Renal pelvis (tissue), 4 donors: ENCODE data around the gene STAG1. TPM values are rescaled to one million over a fixed set of nuclear protein-coding genes. Genes with fewer than 3 reads are reported as not detected.
A peak's percentile ranks its signal among the peaks of the same experiment; 100 is the strongest.
"Not testable (repeated sequence)": the region's sequence is repeated elsewhere in the genome, so short reads cannot be mapped to it uniquely, and the experiment has no call there.

Source experiments
- DNase-seq: peaks from one replicate; pipeline ENCODE4 v3.0.0-alpha.2; 2013
- polyA plus RNA-seq, 3 donors: library from polyadenylated mRNA; unstranded; fragments of 120-200 nt; gene quantifications; one replicate each; pipeline ENCODE4 v1.2.1, GENCODE V29; 2013; ENCODE audit not compliant: insufficient read length in 3 of 3

Gene STAG1
- polyA plus RNA-seq, 3 donors = 43.6 to 49.8 (median 45.2) TPM

DNA sequence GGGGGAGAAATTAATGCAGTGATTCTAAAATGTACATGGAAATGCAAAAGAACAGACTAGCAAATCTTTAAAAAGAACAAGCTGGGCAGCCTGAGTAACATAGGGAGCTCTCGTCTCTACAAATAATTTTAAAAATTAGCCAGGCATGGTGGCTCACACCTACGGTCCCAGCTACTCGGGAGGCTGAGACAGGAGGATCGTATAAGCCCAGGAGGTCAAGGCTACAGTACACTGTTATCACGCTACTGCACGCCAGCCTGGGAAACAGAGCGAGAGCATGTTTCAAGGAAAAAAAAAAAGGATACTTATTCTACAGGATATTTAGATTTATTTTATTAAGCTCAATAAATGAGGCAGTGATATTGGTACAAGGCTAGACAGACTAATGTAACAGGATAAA, 40.9 kb downstream of the STAG1 start:
- DNase-seq = no peak

- DNase-seq = not testable (repeated sequence)
Observed at GRCh38 chr3:136709775-136710174, 42.4 kb downstream of the STAG1 start.

DNA sequence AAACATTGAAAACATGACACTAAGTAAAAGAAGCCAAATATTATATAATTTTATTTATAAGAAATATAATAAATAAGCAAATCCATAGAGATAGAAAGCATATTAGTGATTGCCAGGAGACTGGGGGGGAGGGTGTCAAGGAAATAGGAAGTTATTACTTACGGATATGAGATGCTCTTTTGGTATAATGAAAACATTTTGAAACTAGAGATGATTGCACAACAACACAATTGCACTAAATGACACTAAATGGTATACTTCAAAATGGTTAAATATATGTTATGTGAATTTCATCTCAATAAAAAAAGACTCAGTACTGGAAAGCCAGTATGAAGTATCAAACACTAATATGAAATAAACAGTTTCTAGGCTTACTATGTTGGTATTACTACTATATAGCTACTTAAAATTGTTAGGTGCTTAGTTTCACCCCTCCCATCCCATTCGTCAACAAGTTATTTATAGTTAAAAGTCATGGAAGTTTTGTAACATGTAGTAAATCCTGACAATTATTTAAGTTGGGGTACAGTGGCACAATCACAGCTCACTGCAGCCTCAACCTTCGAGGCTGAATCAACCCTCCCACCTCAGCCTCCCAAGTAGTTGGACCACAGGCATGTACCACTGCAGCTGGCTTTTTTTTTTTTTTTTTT, 43.7 kb downstream of the STAG1 start:
- no peak for DNase-seq

GRCh38 chr3:136703429-136703828, 48.7 kb downstream of the STAG1 start:
- DNase-seq = no peak

- no peak for DNase-seq
Observed at GRCh38 chr3:136699271-136699828, 52.8 kb downstream of the STAG1 start.

DNA sequence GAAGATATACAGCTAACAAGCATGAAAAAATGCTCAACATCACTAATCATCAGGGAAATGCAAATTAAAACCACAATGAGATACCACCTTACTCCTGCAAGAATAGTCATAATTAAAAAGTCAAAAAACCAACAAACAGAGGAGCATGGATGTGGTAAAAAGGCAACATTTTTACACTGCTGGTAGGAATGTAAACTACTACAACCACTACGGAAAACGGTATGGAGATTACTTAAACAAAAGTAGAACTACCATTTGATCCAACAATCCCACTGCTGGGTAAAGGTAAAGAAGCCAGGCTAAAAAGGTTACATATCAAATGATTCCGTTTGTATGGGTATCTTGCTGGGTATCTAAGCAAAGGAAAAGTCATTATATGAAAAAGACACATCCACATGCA, 53.8 kb downstream of the STAG1 start:
- no peak for DNase-seq

- no peak for DNase-seq
Observed at GRCh38 chr3:136696797-136697196, 55.4 kb downstream of the STAG1 start.

DNA sequence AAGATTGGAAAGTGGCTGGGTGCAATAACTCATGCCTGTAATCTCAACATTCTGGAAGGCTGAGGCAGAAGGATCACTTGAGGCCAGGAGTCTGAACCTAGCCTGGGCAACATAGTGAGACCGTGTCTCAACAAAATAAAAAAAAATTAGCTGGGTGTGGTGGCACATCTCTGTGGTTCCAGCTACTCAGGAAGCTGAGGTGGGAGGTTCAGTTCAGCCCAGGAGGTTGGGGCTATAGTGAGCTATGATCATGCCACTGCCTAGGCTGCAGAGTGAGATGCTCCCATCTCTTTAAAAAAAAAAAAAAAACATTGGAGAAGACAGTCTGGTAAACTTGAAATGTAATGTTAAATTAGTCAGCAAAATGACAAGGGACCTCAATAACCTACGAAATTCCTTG, 57.9 kb downstream of the STAG1 start:
- DNase-seq = no peak

DNA sequence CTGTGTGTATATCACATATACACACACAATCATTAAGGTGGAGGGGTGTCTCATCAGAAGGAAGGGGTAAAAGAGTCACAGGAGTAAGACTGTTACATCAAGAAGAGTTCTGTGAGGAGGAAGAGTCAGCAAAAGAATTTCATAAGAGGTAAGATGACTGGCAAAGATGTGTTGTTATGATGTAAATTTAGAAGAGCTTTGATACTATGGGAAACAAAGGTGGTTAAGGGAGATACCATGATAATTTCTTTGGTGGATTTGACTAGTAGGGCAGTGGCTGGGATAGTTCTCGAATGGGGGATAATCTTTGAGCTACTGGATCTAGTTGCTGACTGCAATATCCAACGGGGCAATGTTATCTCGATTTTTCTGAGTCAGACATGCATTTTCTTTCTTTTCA, 61.6 kb downstream of the STAG1 start:
- no peak for DNase-seq

DNA sequence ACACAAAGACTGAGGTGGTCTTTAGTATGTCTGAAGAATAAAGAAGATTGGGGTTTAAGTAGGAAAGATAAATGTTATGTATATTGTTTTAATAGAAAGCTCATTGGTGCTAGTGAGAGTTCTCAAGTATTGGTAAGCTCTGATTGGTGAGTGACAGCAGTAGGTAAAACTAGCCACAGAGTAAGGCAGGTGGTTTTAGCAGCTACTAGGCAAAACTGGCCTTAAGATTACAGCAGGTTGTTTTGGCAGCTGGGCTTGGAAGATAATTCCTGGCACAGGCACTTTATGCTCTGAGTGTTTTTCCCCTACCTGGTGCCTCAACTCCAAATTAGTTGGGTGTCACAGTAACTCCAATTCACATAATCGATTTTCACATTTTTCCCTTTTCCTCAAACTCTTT, 66.3 kb downstream of the STAG1 start:
- no peak for DNase-seq

- DNase-seq = no peak
Observed at GRCh38 chr3:136682740-136683312, 69.4 kb downstream of the STAG1 start.

- no peak for DNase-seq
Observed at GRCh38 chr3:136678981-136679380, 73.2 kb downstream of the STAG1 start.

- DNase-seq = no peak
Observed at GRCh38 chr3:136676009-136676408, 76.2 kb downstream of the STAG1 start.

GRCh38 chr3:136675150-136675858, 76.9 kb downstream of the STAG1 start:
- no peak for DNase-seq

DNA sequence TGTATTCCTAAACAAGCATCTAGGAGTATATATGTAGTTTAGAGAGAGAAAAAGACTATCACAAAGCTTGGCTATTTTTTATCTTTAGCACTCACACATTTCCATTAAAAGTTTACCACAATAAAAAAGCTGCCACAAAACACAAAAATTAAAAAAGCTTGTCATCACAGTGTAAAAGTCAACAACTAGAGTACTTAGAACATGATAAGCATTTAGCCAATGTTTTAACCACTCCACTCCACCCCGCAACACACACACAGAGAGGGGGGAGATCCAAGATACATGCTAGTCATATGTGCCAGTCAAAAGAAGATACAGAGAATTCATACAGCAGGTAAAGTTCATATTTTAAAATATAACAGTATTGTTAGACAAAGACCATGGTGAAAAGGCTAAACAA, 79.7 kb downstream of the STAG1 start:
- no peak for DNase-seq

DNA sequence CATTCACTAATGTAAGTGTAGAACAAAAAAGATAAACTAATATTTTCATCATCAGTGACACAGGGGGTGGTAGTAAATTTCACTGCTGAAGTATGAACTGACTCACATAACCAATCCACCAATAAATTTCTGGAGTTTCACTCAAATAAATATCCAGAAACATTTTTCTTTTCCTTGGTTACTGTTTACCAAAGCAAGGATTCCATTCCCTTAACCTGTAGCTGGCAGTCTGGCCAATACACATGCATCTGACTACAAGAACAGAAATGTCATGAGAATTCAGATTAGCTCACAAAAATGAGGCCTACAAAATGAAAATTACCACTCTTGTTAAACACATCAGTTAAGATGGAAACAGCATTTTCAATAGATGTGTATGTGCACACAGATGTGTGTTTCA, 80.3 kb downstream of the STAG1 start:
- DNase-seq = no peak

GRCh38 chr3:136670166-136670565, 82.0 kb downstream of the STAG1 start:
- DNase-seq = no peak

GRCh38 chr3:136667081-136667480, 85.1 kb downstream of the STAG1 start:
- DNase-seq = no peak

- not testable (repeated sequence) for DNase-seq
Observed at GRCh38 chr3:136666301-136666700, 85.9 kb downstream of the STAG1 start.

DNA sequence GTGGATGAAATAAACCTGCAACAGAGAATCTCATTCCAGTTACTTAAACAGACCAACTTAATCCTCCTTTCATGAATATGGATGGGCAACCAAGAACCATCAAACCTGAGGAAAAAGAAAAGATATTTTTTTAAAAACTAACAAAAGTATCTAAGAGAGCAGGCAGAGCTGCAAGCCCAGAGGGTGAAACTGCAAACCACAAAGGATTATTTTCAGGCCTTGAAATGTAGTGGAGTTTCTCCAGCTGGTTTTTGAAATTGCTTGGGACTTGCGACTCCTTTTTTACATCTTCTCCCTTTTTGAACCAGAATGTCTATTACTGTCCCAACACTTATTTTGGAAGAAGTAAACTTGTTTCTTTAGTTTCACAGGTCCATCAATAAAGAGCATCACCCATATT, 87.4 kb downstream of the STAG1 start:
- DNase-seq = no peak

- DNase-seq = no peak
Observed at GRCh38 chr3:136661282-136661681, 90.9 kb downstream of the STAG1 start.

GRCh38 chr3:136658946-136659682, 93.1 kb downstream of the STAG1 start:
- DNase-seq = peak; percentile 62
